Sigmoid colon (tissue), 4 donors: ENCODE results near the gene AS3MT.

ENCODE experiments used
- CTCF ChIP-seq, 4 experiments: fragments of 450-650 bp in 3 of 4; fragments of 200-600 bp in 1 of 4; IDR thresholded peaks; one replicate each; pipeline ENCODE4 v1.5.1; 2016 to 2019; ENCODE audit warnings: antibody characterized with exemption in 4 of 4, mild to moderate bottlenecking in 3 of 4, moderate library complexity in 2 of 4
- EP300 ChIP-seq, 4 donors: sonication (generic); formaldehyde crosslinking; IDR thresholded peaks; one replicate each; pipeline ENCODE4 v1.6.1; 2017; ENCODE audit warnings: antibody characterized with exemption in 4 of 4
- POLR2AphosphoS5 ChIP-seq, 4 donors: sonication (generic); formaldehyde crosslinking; IDR thresholded peaks; one replicate each; pipeline ENCODE4 v1.6.1; 2017; ENCODE audit warnings: antibody characterized with exemption in 4 of 4

- no peak for TF ChIP-seq CTCF (IDR thresholded peaks at IDR 0.05)
- TF ChIP-seq POLR2AphosphoS5 (IDR thresholded peaks at IDR 0.05): no peak
- no peak for TF ChIP-seq EP300 (IDR thresholded peaks at IDR 0.05)
These were observed 27.4 kb upstream of the AS3MT start for GRCh38 chr10:102841827-102842345.
